H1 (cell line): ENCODE data around the gene F8. TPM values are rescaled to one million over a fixed set of nuclear protein-coding genes. Genes with fewer than 3 reads are reported as not detected.

Source experiments
- CTCF ChIA-PET: fragments of 300-600 bp; sonication (Branson Sonifier 250); formaldehyde crosslinking; loops from one replicate; lab custom pipeline; 2021; ENCODE audit not compliant: partially characterized antibody; lab: Charles Lee
- POLR2A ChIA-PET: fragments of 300-600 bp; sonication (Branson Sonifier 250); formaldehyde crosslinking; loops from one replicate; lab custom pipeline; 2021; ENCODE audit warnings: inconsistent platforms; ENCODE audit not compliant: partially characterized antibody; lab: Charles Lee
- DNase-seq, 2 experiments: peaks; one replicate each; pipeline versions ENCODE4 v3.0.0 to v3.0.0-alpha.2; 2010 to 2022; ENCODE audit warnings: low spot score in 2 of 2, low read depth in 1 of 2, mixed read lengths in 1 of 2
- FAIRE-seq: peaks from 2 replicates; lab custom pipeline; 2011; peaks lifted over from hg19 to GRCh38; lab: Jason Lieb, UNC
- H2AFZ ChIP-seq: 2 replicates; pipeline ENCODE4 v1.8.1; 2012; ENCODE audit warnings: low read length, inconsistent platforms
- H2AK5ac ChIP-seq: 2 replicates; pipeline ENCODE4 v1.6.1; 2013; ENCODE audit warnings: low read depth, low read length
- H2BK120ac ChIP-seq: replicated peaks from 2 replicates; pipeline ENCODE3; 2013; ENCODE audit warnings: low read depth, low read length, inconsistent platforms
- H2BK12ac ChIP-seq: 2 replicates; pipeline ENCODE4 v1.6.1; 2013; ENCODE audit warnings: low read depth, low read length
- H2BK15ac ChIP-seq: 2 replicates; pipeline ENCODE4 v1.6.1; 2013; ENCODE audit warnings: low read length
- H2BK20ac ChIP-seq: 2 replicates; pipeline ENCODE4 v1.6.1; 2013; ENCODE audit warnings: low read length
- H2BK5ac ChIP-seq: 2 replicates; pipeline ENCODE4 v1.6.1; 2013; ENCODE audit warnings: low read depth, low read length
- H3K14ac ChIP-seq: 2 replicates; pipeline ENCODE4 v1.6.1; 2013; ENCODE audit warnings: inconsistent platforms; ENCODE audit not compliant: insufficient read length
- H3K18ac ChIP-seq: 2 replicates; pipeline ENCODE4 v1.6.1; 2013; ENCODE audit warnings: low read length; ENCODE audit errors: extremely low read depth
- H3K23ac ChIP-seq: 2 replicates; pipeline ENCODE4 v1.6.1; 2013; ENCODE audit warnings: inconsistent platforms; ENCODE audit not compliant: insufficient read length
- H3K23me2 ChIP-seq: 2 replicates; pipeline ENCODE4 v1.6.1; 2013; ENCODE audit warnings: low read depth, low read length
- H3K27ac ChIP-seq: 2 replicates; pipeline ENCODE4 v1.6.1; 2011; ENCODE audit warnings: low read depth, low read length, inconsistent platforms
- H3K27me3 ChIP-seq, 4 experiments: replicated peaks in 1 of 4; 1 replicate in 1 of 4; 2 replicates in 3 of 4; pipeline versions ENCODE4 v1.6.1 to v1.8.1; 2011 to 2013; ENCODE audit warnings: low read length in 3 of 4, mild to moderate bottlenecking in 3 of 4, inconsistent platforms in 2 of 4, mixed read lengths in 2 of 4, moderate library complexity in 1 of 4; ENCODE audit not compliant: control insufficient read depth in 3 of 4, insufficient read depth in 3 of 4; ENCODE audit errors: extremely low read depth in 1 of 4
- H3K36me3 ChIP-seq, 4 experiments: 2 replicates each; pipeline versions ENCODE4 v1.6.1 to v1.8.1; 2011 to 2013; ENCODE audit warnings: mild to moderate bottlenecking in 4 of 4, low read length in 3 of 4, moderate library complexity in 2 of 4, control low read depth in 1 of 4, inconsistent platforms in 1 of 4; ENCODE audit not compliant: insufficient read depth in 4 of 4, control insufficient read depth in 2 of 4
- H3K4ac ChIP-seq: replicated peaks from 2 replicates; pipeline ENCODE3; 2013; ENCODE audit warnings: low read length, low read depth, mixed read lengths, inconsistent platforms; ENCODE audit not compliant: insufficient read length
- H3K4me1 ChIP-seq, 4 experiments: replicated peaks in 1 of 4; 1 replicate in 1 of 4; 2 replicates in 3 of 4; pipeline versions ENCODE4 v1.6.1 to v1.8.1; 2011 to 2013; ENCODE audit warnings: low read length in 3 of 4, inconsistent platforms in 2 of 4, mixed read lengths in 1 of 4; ENCODE audit not compliant: insufficient read depth in 4 of 4, control insufficient read depth in 3 of 4
- H3K4me2 ChIP-seq, 2 experiments: 2 replicates each; pipeline versions ENCODE4 v1.6.1 to v1.8.1; 2011 to 2013; ENCODE audit warnings: low read depth in 2 of 2, low read length in 2 of 2, control low read depth in 1 of 2, inconsistent platforms in 1 of 2, mild to moderate bottlenecking in 1 of 2; ENCODE audit not compliant: insufficient read depth in 1 of 2
- H3K4me3 ChIP-seq, 4 experiments: fragments of 200-600, 300-600 bp in 1 of 4; sonication (generic), shearing (Covaris generic), sonication (Bioruptor Twin) in 1 of 4; 2 replicates each; pipeline versions ENCODE4 v1.5.1 to v1.8.1; 2011 to 2016; ENCODE audit warnings: low read length in 4 of 4, low read depth in 3 of 4, control low read depth in 2 of 4, inconsistent platforms in 2 of 4, mild to moderate bottlenecking in 2 of 4, mixed read lengths in 1 of 4, moderate library complexity in 1 of 4; ENCODE audit not compliant: insufficient read depth in 2 of 4; ENCODE audit errors: extremely low read depth in 1 of 4
- H3K56ac ChIP-seq: replicated peaks from 2 replicates; pipeline ENCODE3; 2013; ENCODE audit warnings: low read depth, mild to moderate bottlenecking, mixed read lengths, low read length, inconsistent platforms; ENCODE audit not compliant: insufficient read length
- H3K79me1 ChIP-seq: 2 replicates; pipeline ENCODE4 v1.6.1; 2013; ENCODE audit warnings: low read depth, low read length, control low read depth
- H3K79me2 ChIP-seq, 2 experiments: 2 replicates each; pipeline versions ENCODE4 v1.6.1 to v1.8.1; 2012 to 2013; ENCODE audit warnings: low read length in 2 of 2, mild to moderate bottlenecking in 2 of 2, inconsistent platforms in 1 of 2; ENCODE audit not compliant: insufficient read depth in 2 of 2, control insufficient read depth in 1 of 2
- H3K9ac ChIP-seq, 4 experiments: replicated peaks in 1 of 4; 1 replicate in 1 of 4; 2 replicates in 3 of 4; pipeline versions ENCODE4 v1.6.1 to v1.8.1; 2011 to 2013; ENCODE audit warnings: low read depth in 3 of 4, low read length in 3 of 4, control low read depth in 2 of 4, mild to moderate bottlenecking in 2 of 4, moderate library complexity in 2 of 4, inconsistent platforms in 1 of 4; ENCODE audit errors: extremely low read depth in 1 of 4
- H3K9me3 ChIP-seq, 2 experiments: 2 replicates each; pipeline versions ENCODE4 v1.6.1 to v1.8.1; 2012 to 2013; ENCODE audit warnings: mild to moderate bottlenecking in 2 of 2, moderate library complexity in 2 of 2, control low read depth in 1 of 2, inconsistent platforms in 1 of 2, low read depth in 1 of 2, low read length in 1 of 2, mixed read lengths in 1 of 2; ENCODE audit not compliant: insufficient read depth in 2 of 2
- H4K20me1 ChIP-seq, 2 experiments: replicated peaks in 1 of 2; 2 replicates each; pipeline versions ENCODE3 to v1.8.1; 2011 to 2013; ENCODE audit warnings: inconsistent platforms in 2 of 2, low read length in 2 of 2, mild to moderate bottlenecking in 1 of 2; ENCODE audit not compliant: insufficient read depth in 2 of 2, control insufficient read depth in 1 of 2
- H4K5ac ChIP-seq: 2 replicates; pipeline ENCODE4 v1.6.1; 2013; ENCODE audit warnings: low read length, low read depth, mixed read lengths, inconsistent platforms; ENCODE audit not compliant: insufficient read length
- H4K8ac ChIP-seq: 2 replicates; pipeline ENCODE4 v1.8.0; 2013; ENCODE audit warnings: mild to moderate bottlenecking, moderate library complexity, low read length, inconsistent platforms; ENCODE audit not compliant: insufficient read depth; ENCODE audit errors: extremely low read depth
- H4K91ac ChIP-seq: replicated peaks from 2 replicates; pipeline ENCODE3; 2013; ENCODE audit warnings: low read length, mixed read lengths, inconsistent platforms; ENCODE audit not compliant: insufficient read length
- CBX8 ChIP-seq: fragments of 300-800, 300-1000 bp; sonication (generic); IDR thresholded peaks from 2 replicates; pipeline ENCODE4 v1.7.1; 2016; ENCODE audit warnings: low read depth, low read length, borderline replicate concordance
- CHD1 ChIP-seq: IDR thresholded peaks from 2 replicates; pipeline ENCODE4 v1.6.1; 2012; ENCODE audit warnings: low read depth, low read length, improper control_type of control experiment
- EGR1 ChIP-seq: IDR thresholded peaks from 2 replicates; pipeline ENCODE4 v1.6.1; 2011; ENCODE audit warnings: low read depth, low read length, borderline replicate concordance
- JUND ChIP-seq: IDR thresholded peaks from 2 replicates; pipeline ENCODE4 v1.6.1; 2011; ENCODE audit warnings: mild to moderate bottlenecking, improper control_type of control experiment, low read length
- KDM1A ChIP-seq: fragments of 200-600, 300-600 bp; sonication (generic); IDR thresholded peaks from 2 replicates; pipeline ENCODE4 v1.7.1; 2016; ENCODE audit warnings: mild to moderate bottlenecking, low read length, borderline replicate concordance
- SAP30 ChIP-seq: fragments of 300-600 bp; sonication (generic); IDR thresholded peaks from 2 replicates; pipeline ENCODE4 v1.7.1; 2012; ENCODE audit warnings: low read length, moderate library complexity, mild to moderate bottlenecking, inconsistent platforms; ENCODE audit not compliant: insufficient read depth, insufficient replicate concordance
- SP1 ChIP-seq: IDR thresholded peaks from 2 replicates; pipeline ENCODE4 v1.6.1; 2011; ENCODE audit warnings: low read depth, low read length
- SP2 ChIP-seq: IDR thresholded peaks from 2 replicates; pipeline ENCODE4 v1.6.1; 2012; ENCODE audit warnings: mild to moderate bottlenecking, low read length, inconsistent platforms
- SRF ChIP-seq: IDR thresholded peaks from 2 replicates; pipeline ENCODE4 v1.6.1; 2011; ENCODE audit warnings: mild to moderate bottlenecking, low read depth, low read length, moderate library complexity
- SUZ12 ChIP-seq: fragments of 200-600 bp; sonication (generic); IDR thresholded peaks from 2 replicates; pipeline ENCODE4 v1.6.1; 2012; ENCODE audit warnings: mild to moderate bottlenecking, inconsistent platforms, low read length, moderate library complexity, mixed read lengths
- TBP ChIP-seq: IDR thresholded peaks from 2 replicates; pipeline ENCODE4 v1.6.1; 2011; ENCODE audit warnings: low read depth, low read length, improper control_type of control experiment
- polyA plus RNA-seq, 7 experiments: library from polyadenylated mRNA; depleted of rRNA in 3 of 7; stranded (reverse) in 5 of 7; unstranded in 2 of 7; fragments of >200 nt in 5 of 7; fragments of 200-250 nt in 2 of 7; gene quantifications; 1 replicate in 5 of 7; 2 replicates in 1 of 7; 4 replicates in 1 of 7; pipeline versions ENCODE4 v1.2.1 to v1.2.3, GENCODE V29; 2011 to 2013; ENCODE audit warnings: missing spikeins in 2 of 7, mixed read lengths in 2 of 7
- total RNA-seq: library from RNA; stranded (reverse); fragmentation: NEBNext Ultra II Directional; extraction: Animal tissue kit (Norgen Biotek cat#: 25700); gene quantifications from 2 replicates; pipeline ENCODE4 v1.2.1, GENCODE V29; 2021
- TF ChIP-seq, protein P1 (sequence below): IDR thresholded peaks from 2 replicates; pipeline ENCODE4 v1.6.1; 2012; ENCODE audit warnings: low read length, inconsistent platforms
- TF ChIP-seq, protein P2 (sequence below): IDR thresholded peaks from 2 replicates; pipeline ENCODE4 v1.6.1; 2011; ENCODE audit warnings: low read length, improper control_type of control experiment

Gene F8
- total and polyA plus RNA-seq, 2 of the 8 experiments (the other 6 are each of a cell fraction or from before 2014, with no cell fraction given), result 1.1 to 2.6 TPM

DNA sequence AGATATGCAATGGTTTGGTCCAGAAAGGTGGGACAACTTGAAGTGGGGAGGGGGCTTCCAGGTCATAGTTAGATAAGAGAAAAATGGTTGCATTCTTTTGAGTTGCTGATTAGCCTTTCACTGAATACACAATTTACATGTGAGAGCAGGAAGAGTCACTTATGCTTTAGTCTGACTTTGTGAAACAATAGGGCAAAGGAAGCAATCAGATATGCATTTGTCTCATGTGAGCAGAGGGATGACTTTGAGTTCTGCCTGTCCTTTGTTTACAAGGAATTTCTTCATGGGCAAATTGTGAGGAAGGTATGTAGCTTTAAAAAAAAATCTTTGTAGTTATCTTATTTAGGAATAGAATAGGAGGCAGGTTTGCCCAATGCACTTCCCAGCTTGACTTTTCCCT lies 201.0 kb downstream of the F8 start:
- no peak overlapping the region for H3K18ac ChIP-seq
- POLR2A ChIA-PET, result interaction anchor here (0.6 to 1.0 kb wide), 2 partner anchors 46 to 47 kb away, joined by 3 read pairs; no protein-coding TSS in a partner anchor
- no peak overlapping the region for H3K4ac ChIP-seq
- no peak overlapping the region for H4K8ac ChIP-seq
- H3K4me1 ChIP-seq, result peaks cover 0 to 7% (median 3%) of the 10 kb centered on the region in 4 experiments; a peak in 3 of 7 replicates
- peak overlapping the region; percentile 21 to 44; a peak in 2 of 4 replicates for H3K4me2 ChIP-seq
- peak overlapping the region; percentile 87; the same call in 1 of the 2 replicates for H2BK5ac ChIP-seq
- no peak overlapping the region for H3K23ac ChIP-seq
- no peak overlapping the region; the same call in 1 of the 2 replicates for H3K27ac ChIP-seq
- no peaks in the 10 kb centered on the region for H4K20me1 ChIP-seq
- no peak overlapping the region for H3K9ac ChIP-seq
- H2BK12ac ChIP-seq, result no peak overlapping the region
- DNase-seq (no peak), FAIRE-seq (no peak)
- H2AFZ ChIP-seq, result no peak overlapping the region
- H2BK120ac ChIP-seq, result no peak overlapping the region
- H2BK15ac ChIP-seq, result no peak overlapping the region
- no peaks in the 10 kb centered on the region for H3K23me2 ChIP-seq
- peaks cover 0 to 2% (median 0%) of the 10 kb centered on the region in 4 experiments; a peak in 1 of 8 replicates for H3K36me3 ChIP-seq
- no peak overlapping the region for H4K91ac ChIP-seq
- CTCF ChIA-PET, result no interaction called here
- no peaks in the 10 kb centered on the region for H3K27me3 ChIP-seq
- no peaks in the 10 kb centered on the region for H3K79me1 ChIP-seq
- no peak overlapping the region for H2BK20ac ChIP-seq
- no peak overlapping the region for H3K14ac ChIP-seq
- H2AK5ac ChIP-seq, result no peak overlapping the region
- H4K5ac ChIP-seq, result no peak overlapping the region
- H3K56ac ChIP-seq, result no peak overlapping the region
- no peak overlapping the region for H3K4me3 ChIP-seq
- H3K79me2 ChIP-seq, result no peaks in the 10 kb centered on the region
- H3K9me3 ChIP-seq, result peaks cover 0 to 4% of the 10 kb centered on the region in 2 experiments; a peak in 2 of 4 replicates
- TF ChIP-seq, protein P1, sequence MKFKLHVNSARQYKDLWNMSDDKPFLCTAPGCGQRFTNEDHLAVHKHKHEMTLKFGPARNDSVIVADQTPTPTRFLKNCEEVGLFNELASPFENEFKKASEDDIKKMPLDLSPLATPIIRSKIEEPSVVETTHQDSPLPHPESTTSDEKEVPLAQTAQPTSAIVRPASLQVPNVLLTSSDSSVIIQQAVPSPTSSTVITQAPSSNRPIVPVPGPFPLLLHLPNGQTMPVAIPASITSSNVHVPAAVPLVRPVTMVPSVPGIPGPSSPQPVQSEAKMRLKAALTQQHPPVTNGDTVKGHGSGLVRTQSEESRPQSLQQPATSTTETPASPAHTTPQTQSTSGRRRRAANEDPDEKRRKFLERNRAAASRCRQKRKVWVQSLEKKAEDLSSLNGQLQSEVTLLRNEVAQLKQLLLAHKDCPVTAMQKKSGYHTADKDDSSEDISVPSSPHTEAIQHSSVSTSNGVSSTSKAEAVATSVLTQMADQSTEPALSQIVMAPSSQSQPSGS, result no peak
- TF ChIP-seq TBP, result no peak
- TF ChIP-seq SP2, result no peak
- no peak for TF ChIP-seq SAP30
- no peak for TF ChIP-seq SRF
- TF ChIP-seq KDM1A, result no peak
- TF ChIP-seq, protein P2, sequence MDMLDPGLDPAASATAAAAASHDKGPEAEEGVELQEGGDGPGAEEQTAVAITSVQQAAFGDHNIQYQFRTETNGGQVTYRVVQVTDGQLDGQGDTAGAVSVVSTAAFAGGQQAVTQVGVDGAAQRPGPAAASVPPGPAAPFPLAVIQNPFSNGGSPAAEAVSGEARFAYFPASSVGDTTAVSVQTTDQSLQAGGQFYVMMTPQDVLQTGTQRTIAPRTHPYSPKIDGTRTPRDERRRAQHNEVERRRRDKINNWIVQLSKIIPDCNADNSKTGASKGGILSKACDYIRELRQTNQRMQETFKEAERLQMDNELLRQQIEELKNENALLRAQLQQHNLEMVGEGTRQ, result no peak
- no peak for TF ChIP-seq JUND
- no peak for TF ChIP-seq CHD1
- TF ChIP-seq SP1, result no peak
- no peak for TF ChIP-seq EGR1
- no peak for TF ChIP-seq SUZ12
- no peak for TF ChIP-seq CBX8
